ENCODE measurements around the gene CCDC170. TPM values are rescaled to one million over a fixed set of nuclear protein-coding genes. Genes with fewer than 3 reads are reported as not detected.

CCDC170 gene
- total RNA-seq, 1 experiment from 2014 or later: not detected

DNA sequence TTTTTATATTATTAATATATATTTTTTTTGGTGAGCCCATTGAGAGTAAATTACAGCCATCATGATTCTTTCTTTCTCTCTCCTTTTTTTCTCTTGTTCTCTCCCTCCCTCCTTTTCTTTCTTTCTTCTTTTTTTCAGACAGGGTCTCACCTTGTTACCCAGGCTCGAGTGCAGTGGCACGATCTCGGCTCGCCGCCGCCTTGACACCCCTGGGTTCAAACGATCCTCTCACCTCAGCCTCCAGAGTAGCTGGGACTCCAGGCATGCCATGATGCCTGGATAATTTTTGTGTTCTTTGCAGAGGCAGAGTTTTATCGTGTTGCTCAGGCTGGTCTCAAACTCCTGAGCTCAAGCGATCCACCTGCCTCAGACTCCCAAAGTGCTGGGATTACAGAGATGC is 1.6 kb downstream of the CCDC170 start:
- intact Hi-C loops (cut with micrococcal nuclease; ENCODE audit: unreplicated experiment): no loop called here
- H3K4me1 ChIP-seq (ENCODE audit: control insufficient read depth, insufficient read depth, low read length): no peaks in the 10 kb centered on the region; the same call in 1 of the 2 replicates
- H3K4me3 ChIP-seq (ENCODE audit: low read depth in 2 of 2, low read length in 2 of 2): no peak overlapping the region
- no peaks in the 10 kb centered on the region for H3K9me3 ChIP-seq (ENCODE audit: control insufficient read depth, insufficient read depth, low read depth, low read length)
- H3K36me3 ChIP-seq (ENCODE audit: control insufficient read depth, insufficient read depth, low read length): no peaks in the 10 kb centered on the region
- CTCF ChIA-PET: no interaction called here
- no peak overlapping the region for H3K27ac ChIP-seq (ENCODE audit: low read length)
- in situ Hi-C loops (cut with HindIII; ENCODE audit: low pct_unique_long_range_greater_than_20kb, low sequenced_read_pairs): no loop called here
- no TSS peak for BruUV-seq (replicated peaks)
- ATAC-seq (no peak), DNase-seq (ENCODE audit: low read depth, low spot score) (no peak)
- TF ChIP-seq SIN3A (IDR thresholded peaks at IDR 0.05; ENCODE audit: borderline replicate concordance, insufficient read depth, low read depth, low read length): no peak
- TF ChIP-seq, protein P1, sequence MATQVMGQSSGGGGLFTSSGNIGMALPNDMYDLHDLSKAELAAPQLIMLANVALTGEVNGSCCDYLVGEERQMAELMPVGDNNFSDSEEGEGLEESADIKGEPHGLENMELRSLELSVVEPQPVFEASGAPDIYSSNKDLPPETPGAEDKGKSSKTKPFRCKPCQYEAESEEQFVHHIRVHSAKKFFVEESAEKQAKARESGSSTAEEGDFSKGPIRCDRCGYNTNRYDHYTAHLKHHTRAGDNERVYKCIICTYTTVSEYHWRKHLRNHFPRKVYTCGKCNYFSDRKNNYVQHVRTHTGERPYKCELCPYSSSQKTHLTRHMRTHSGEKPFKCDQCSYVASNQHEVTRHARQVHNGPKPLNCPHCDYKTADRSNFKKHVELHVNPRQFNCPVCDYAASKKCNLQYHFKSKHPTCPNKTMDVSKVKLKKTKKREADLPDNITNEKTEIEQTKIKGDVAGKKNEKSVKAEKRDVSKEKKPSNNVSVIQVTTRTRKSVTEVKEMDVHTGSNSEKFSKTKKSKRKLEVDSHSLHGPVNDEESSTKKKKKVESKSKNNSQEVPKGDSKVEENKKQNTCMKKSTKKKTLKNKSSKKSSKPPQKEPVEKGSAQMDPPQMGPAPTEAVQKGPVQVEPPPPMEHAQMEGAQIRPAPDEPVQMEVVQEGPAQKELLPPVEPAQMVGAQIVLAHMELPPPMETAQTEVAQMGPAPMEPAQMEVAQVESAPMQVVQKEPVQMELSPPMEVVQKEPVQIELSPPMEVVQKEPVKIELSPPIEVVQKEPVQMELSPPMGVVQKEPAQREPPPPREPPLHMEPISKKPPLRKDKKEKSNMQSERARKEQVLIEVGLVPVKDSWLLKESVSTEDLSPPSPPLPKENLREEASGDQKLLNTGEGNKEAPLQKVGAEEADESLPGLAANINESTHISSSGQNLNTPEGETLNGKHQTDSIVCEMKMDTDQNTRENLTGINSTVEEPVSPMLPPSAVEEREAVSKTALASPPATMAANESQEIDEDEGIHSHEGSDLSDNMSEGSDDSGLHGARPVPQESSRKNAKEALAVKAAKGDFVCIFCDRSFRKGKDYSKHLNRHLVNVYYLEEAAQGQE (IDR thresholded peaks at IDR 0.05; ENCODE audit: insufficient read depth in 1 of 2, low read depth in 2 of 2, low read length in 1 of 2): no peak
- TF ChIP-seq TCF7L2 (IDR thresholded peaks at IDR 0.05; ENCODE audit: low read depth, low read length): no peak
- no peak for TF ChIP-seq POLR2AphosphoS5 (IDR thresholded peaks at IDR 0.05; ENCODE audit: low read depth, low read length)
- TF ChIP-seq, protein P2, sequence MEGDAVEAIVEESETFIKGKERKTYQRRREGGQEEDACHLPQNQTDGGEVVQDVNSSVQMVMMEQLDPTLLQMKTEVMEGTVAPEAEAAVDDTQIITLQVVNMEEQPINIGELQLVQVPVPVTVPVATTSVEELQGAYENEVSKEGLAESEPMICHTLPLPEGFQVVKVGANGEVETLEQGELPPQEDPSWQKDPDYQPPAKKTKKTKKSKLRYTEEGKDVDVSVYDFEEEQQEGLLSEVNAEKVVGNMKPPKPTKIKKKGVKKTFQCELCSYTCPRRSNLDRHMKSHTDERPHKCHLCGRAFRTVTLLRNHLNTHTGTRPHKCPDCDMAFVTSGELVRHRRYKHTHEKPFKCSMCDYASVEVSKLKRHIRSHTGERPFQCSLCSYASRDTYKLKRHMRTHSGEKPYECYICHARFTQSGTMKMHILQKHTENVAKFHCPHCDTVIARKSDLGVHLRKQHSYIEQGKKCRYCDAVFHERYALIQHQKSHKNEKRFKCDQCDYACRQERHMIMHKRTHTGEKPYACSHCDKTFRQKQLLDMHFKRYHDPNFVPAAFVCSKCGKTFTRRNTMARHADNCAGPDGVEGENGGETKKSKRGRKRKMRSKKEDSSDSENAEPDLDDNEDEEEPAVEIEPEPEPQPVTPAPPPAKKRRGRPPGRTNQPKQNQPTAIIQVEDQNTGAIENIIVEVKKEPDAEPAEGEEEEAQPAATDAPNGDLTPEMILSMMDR (IDR thresholded peaks at IDR 0.05): no peak
- POLR2A ChIA-PET: no interaction called here
- peaks cover 27% of the 10 kb centered on the region for H3K27me3 ChIP-seq (ENCODE audit: control insufficient read depth, insufficient read depth, low read length)

DNA sequence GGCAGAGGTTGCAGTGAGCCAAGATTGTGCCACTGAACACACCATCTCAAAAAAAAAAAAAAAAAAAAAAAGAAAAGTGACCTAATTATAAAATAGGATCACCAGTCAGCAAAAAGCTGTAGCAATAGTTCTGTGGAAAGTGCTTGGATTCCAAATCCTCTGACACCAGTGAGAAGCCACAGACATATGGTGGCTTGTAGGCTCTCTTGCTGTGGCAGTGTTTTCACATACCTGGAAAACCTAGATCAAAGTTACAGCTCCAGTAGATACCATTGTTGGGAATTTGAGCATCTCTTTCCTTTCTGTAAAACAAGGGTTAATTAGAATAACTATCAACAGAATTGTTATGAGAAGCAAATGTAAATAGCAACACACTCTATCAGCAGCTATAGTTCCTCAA is 4.1 kb downstream of the CCDC170 start:
- no TSS peak for BruUV-seq (replicated peaks)
- Histone ChIP-seq H3K36me3 (ENCODE audit: control insufficient read depth, insufficient read depth, low read length) (no peaks in the 10 kb centered on the region), H3K4me3 (ENCODE audit: low read depth in 2 of 2, low read length in 2 of 2) (no peak overlapping the region), H3K9me3 (ENCODE audit: control insufficient read depth, insufficient read depth, low read depth, low read length) (no peaks in the 10 kb centered on the region), H3K4me1 (ENCODE audit: control insufficient read depth, insufficient read depth, low read length) (no peaks in the 10 kb centered on the region; the same call in 1 of the 2 replicates), H3K27ac (ENCODE audit: low read length) (no peak overlapping the region), H3K27me3 (ENCODE audit: control insufficient read depth, insufficient read depth, low read length) (peaks cover 27% of the 10 kb centered on the region)
- CTCF ChIA-PET: no interaction called here
- TF ChIP-seq, protein P2 (IDR thresholded peaks at IDR 0.05): no peak
- DNase-seq (ENCODE audit: low read depth, low spot score) (no peak), ATAC-seq (no peak)
- POLR2A ChIA-PET: no interaction called here
- intact Hi-C loops (cut with micrococcal nuclease; ENCODE audit: unreplicated experiment) (no loop called here), in situ Hi-C loops (cut with HindIII; ENCODE audit: low pct_unique_long_range_greater_than_20kb, low sequenced_read_pairs) (no loop called here)

DNA sequence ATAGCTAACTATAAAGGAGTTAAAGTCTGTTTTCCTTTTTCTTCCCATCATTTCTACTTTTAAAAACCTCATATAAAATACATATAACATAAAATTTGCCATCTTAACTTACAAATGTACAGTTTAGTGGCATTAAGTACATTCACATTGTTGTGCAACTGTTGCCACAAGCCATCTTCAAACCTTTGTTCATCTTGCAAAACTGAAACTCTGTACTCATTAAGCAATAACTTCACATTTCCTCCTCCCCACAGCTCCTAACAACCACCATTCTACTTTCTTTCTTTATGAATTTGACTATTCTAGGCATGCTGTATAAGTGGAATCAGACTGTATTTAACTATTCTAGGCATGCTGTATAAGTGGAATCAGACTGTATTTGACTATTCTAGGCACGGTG is 4.5 kb downstream of the CCDC170 start:
- in situ Hi-C loops (cut with HindIII; ENCODE audit: low pct_unique_long_range_greater_than_20kb, low sequenced_read_pairs) (no loop called here), intact Hi-C loops (cut with micrococcal nuclease; ENCODE audit: unreplicated experiment) (no loop called here)
- BruUV-seq (replicated peaks): no TSS peak
- ChIA-PET CTCF (no interaction called here), POLR2A (no interaction called here)
- Histone ChIP-seq H3K27ac (ENCODE audit: low read length) (no peak overlapping the region), H3K4me1 (ENCODE audit: control insufficient read depth, insufficient read depth, low read length) (no peaks in the 10 kb centered on the region; the same call in 1 of the 2 replicates), H3K4me3 (ENCODE audit: low read depth in 2 of 2, low read length in 2 of 2) (no peak overlapping the region), H3K36me3 (ENCODE audit: control insufficient read depth, insufficient read depth, low read length) (no peaks in the 10 kb centered on the region), H3K27me3 (ENCODE audit: control insufficient read depth, insufficient read depth, low read length) (peaks cover 25% of the 10 kb centered on the region), H3K9me3 (ENCODE audit: control insufficient read depth, insufficient read depth, low read depth, low read length) (no peaks in the 10 kb centered on the region)
- no peak for ATAC-seq
- TF ChIP-seq, protein P2 (IDR thresholded peaks at IDR 0.05): no peak
- TF ChIP-seq POLR2AphosphoS5 (IDR thresholded peaks at IDR 0.05; ENCODE audit: low read depth, low read length) (no peak), SIN3A (IDR thresholded peaks at IDR 0.05; ENCODE audit: borderline replicate concordance, insufficient read depth, low read depth, low read length) (no peak), TCF7L2 (IDR thresholded peaks at IDR 0.05; ENCODE audit: low read depth, low read length) (no peak)
- TF ChIP-seq, protein P1 (IDR thresholded peaks at IDR 0.05; ENCODE audit: insufficient read depth in 1 of 2, low read depth in 2 of 2, low read length in 1 of 2): no peak
- no peak for DNase-seq (ENCODE audit: low read depth, low spot score)

Measured in Panc1 (cell line).